C4-2B (cell line): ENCODE data around the gene PCSK5.

ENCODE experiments used
- ZFX ChIP-seq: fragments of 450-650 bp; IDR thresholded peaks from 2 replicates; pipeline ENCODE4 v1.6.1; 2017
- TF ChIP-seq, protein P1 (sequence below): fragments of 450-650 bp; conservative IDR thresholded peaks from 2 replicates; pipeline ENCODE4 v1.5.1; 2017; ENCODE audit warnings: mild to moderate bottlenecking

DNA sequence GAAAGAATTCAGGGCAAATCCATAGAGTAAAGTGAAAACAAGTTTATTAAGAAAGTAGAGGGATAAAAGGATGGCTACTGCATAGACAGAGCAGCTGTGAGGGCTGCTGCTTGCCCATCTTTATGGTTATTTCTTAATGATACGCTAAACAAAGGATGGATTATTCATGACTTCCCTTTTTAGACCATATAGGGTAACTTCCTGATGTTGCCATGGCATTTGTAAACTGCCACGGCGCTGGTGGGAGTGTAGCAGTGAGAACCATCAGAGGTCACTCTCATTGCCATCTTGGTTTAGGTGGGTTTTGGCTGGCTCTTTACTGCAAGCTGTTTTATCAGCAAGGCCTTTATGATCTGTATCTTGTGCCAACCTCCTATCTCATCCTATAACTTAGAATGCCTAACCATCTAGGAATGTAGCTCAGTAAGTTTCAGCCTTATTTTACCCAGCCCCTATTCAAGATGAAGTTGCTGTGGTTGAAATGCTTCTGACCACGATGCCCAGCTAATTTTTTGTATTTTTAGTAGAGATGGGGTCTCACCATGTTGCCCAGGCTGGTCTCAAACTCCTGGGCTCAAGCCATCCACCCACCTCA, 461.6 kb downstream of the PCSK5 start:
- TF ChIP-seq, protein P1, sequence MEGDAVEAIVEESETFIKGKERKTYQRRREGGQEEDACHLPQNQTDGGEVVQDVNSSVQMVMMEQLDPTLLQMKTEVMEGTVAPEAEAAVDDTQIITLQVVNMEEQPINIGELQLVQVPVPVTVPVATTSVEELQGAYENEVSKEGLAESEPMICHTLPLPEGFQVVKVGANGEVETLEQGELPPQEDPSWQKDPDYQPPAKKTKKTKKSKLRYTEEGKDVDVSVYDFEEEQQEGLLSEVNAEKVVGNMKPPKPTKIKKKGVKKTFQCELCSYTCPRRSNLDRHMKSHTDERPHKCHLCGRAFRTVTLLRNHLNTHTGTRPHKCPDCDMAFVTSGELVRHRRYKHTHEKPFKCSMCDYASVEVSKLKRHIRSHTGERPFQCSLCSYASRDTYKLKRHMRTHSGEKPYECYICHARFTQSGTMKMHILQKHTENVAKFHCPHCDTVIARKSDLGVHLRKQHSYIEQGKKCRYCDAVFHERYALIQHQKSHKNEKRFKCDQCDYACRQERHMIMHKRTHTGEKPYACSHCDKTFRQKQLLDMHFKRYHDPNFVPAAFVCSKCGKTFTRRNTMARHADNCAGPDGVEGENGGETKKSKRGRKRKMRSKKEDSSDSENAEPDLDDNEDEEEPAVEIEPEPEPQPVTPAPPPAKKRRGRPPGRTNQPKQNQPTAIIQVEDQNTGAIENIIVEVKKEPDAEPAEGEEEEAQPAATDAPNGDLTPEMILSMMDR, result no peak
- no peak for TF ChIP-seq ZFX
